NCI-H187 treated with DMSO at 0.1 percent for 48 hours (cell line): Measurements from ENCODE around the gene P3H3.
"Not testable (repeated sequence)": the region's sequence is repeated elsewhere in the genome, so short reads cannot be mapped to it uniquely, and the experiment has no call there.

Experiments used
- DNase-seq: peaks from one replicate; lab custom pipeline; 2025; lab: John Stamatoyannopoulos, UW

P3H3 gene

DNA sequence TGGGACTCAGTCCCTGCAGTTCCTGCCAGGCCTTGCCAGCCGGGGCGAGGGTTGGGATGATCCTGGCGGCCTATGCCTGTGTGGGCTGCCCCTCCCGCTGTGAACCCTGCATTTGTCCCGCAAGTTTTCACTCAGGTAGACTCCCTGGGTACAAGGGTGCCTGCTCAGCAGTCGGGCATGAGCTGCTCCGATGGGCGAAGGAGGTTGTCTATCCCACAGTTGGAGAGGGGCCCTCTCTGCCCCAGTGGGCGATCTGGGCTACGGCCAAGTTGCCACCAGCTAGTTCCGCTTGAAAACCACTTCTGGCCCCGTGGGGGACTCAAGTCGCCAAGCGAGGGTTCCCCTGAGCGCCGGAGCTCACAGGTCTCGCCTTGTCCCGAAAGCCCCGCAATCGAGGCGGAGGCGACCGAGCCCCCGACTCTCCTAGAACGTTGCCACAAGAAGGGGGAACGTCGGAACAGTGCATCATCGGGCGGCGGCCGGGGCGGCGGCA lies 38.8 kb downstream of the P3H3 start:
- DNase-seq = no peak

DNA sequence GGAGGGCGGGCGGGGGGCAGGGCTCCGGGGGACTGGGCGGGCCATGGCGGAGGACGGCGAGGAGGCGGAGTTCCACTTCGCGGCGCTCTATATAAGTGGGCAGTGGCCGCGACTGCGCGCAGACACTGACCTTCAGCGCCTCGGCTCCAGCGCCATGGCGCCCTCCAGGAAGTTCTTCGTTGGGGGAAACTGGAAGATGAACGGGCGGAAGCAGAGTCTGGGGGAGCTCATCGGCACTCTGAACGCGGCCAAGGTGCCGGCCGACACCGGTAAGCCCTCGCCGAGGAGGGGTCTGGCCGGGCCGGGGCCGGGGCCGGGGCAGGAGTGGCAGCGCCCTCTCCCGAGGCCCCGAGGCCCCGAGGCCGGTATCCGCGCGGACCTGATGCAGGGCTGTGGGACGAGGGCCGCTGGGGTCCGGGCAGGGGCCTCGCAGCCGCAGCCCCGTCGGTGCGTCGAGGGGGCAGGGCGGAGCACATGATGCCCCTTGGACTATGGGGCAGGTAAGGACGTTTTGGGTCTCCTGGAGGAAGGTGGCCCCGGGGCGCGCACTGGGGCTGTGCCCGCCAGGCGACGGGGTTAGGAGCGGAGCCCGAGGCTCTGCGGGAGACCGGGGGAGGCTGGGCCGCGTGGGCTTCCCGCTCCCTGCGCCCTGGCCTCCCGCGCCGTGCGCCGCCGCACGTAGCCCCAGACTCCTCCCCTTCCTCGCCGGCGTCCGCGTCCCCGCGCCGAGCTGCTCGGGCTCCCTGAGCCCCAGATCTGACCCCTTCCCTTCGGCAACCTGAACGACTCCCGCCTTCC lies 39.4 kb downstream of the P3H3 start, which contains the start of gene TPI1:
Gene TPI1 (plus strand): TSS at position 119 of the 798 bp plus-strand sequence. CDS start 36 bp downstream, at position 155.
- peak; percentile 12 for DNase-seq

DNA sequence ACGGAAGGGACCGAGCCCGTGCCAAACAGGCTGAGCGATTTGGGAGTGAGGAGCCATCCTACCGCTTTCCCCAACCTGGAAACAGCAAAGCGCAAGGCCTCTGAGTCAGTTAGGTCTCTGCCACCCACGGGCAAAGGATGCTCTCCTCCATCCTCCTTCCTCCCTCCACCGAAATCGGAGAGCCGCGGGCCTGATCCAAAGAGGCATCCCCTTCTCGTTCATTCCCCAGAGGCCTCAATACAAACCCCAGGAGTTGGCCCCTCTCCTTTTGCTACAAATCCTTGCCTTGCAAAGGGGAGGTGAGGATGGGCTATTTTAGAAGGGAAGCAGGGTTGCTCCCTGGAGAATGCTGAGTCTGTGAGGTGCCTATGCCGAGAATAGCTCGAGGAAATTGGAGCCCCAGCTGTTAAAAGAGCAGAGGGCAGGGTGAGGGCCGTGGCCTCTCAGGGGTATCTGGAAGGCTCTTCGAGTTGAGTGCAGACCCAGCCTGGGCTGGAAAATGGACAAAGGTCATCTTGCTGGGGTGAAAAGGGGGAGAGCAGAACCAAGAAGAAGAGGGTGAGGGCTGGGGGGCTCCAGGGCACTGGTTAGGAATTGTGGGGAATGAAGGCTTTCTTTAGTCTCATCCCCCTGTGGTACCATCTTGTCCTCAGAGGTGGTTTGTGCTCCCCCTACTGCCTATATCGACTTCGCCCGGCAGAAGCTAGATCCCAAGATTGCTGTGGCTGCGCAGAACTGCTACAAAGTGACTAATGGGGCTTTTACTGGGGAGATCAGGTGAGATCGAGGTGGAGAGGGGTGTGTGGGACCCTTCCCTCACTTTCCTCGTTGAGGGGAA lies 40.2 kb downstream of the P3H3 start:
- no peak for DNase-seq

DNA sequence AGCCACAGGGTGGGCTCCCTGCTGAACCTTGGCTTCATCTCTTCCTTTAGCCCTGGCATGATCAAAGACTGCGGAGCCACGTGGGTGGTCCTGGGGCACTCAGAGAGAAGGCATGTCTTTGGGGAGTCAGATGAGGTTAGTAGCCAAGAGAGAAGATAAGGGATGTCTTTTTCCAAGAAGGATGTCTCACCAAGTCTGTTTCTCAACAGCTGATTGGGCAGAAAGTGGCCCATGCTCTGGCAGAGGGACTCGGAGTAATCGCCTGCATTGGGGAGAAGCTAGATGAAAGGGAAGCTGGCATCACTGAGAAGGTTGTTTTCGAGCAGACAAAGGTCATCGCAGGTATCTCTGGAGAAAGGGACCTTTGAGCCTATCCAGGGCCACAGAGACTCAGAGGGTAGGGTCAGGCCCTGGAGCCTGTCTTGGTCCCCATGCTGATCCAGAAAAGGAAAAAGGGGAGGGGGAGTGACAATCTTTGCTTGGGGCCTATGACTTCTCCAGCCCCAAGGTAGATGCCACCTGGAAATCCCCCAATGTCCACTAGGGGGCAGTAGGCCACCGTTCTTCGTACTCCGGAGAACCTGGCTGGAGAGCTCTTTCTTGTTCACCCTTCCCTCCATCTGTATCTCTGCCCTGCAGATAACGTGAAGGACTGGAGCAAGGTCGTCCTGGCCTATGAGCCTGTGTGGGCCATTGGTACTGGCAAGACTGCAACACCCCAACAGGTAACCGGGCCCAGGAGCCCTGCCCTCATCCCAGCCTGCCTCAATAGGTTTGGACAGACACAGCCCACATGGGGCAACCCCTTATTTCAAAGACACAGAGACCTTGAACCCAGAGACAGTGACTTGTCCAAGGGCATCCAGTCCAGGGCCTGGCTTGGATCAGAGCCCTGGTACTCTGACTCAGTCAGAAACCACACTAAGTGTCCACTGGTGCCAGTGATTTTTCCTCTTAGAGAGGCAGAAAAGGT lies 41.1 kb downstream of the P3H3 start:
- DNase-seq = peak; percentile 53

DNA sequence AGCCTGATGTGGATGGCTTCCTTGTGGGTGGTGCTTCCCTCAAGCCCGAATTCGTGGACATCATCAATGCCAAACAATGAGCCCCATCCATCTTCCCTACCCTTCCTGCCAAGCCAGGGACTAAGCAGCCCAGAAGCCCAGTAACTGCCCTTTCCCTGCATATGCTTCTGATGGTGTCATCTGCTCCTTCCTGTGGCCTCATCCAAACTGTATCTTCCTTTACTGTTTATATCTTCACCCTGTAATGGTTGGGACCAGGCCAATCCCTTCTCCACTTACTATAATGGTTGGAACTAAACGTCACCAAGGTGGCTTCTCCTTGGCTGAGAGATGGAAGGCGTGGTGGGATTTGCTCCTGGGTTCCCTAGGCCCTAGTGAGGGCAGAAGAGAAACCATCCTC lies 42.1 kb downstream of the P3H3 start:
- DNase-seq = not testable (repeated sequence)

DNA sequence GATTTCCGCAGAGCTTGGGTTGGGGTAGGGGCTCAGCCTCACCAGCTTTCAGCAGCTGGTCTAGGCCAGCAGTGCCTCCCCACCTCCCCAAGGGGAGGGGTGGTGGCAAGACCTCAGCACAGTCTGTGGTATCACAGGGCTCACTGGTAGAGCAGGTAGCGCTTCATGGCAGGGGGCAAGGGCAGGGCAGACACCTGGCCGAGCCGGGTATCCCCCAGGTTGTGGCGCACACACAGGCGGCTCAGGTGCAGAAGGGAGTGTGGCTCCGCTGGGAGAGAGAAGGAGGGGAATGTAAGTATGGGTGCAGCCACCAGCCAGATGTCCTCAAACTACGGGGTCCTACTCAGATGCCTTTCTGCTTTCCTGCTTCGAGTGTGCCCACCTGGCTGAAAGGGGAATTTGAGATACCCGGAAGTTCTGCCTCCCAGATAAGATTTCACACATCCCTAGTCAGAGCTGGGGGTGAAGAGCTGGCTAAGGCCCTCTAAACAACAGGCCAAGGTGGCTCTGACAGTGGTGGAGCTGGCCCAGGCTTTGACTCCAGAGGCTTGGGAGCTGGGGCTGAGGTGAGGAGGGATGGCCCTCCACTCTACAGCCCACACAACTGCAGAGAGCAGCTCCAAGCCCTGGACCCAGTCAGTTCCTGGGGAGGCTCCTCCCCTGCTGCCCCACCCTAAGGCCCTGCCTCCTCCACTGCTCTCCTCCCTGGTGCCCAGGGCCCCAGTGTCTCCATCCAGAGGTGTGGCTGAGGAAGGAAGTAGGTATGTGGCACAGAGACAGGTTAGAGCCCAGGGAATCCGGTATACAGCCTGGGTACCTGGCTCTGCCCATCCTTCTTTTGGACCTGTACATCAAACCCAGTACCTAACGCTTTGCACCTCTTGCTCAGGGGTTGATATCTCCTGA lies 43.1 kb downstream of the P3H3 start:
- DNase-seq = no peak

DNA sequence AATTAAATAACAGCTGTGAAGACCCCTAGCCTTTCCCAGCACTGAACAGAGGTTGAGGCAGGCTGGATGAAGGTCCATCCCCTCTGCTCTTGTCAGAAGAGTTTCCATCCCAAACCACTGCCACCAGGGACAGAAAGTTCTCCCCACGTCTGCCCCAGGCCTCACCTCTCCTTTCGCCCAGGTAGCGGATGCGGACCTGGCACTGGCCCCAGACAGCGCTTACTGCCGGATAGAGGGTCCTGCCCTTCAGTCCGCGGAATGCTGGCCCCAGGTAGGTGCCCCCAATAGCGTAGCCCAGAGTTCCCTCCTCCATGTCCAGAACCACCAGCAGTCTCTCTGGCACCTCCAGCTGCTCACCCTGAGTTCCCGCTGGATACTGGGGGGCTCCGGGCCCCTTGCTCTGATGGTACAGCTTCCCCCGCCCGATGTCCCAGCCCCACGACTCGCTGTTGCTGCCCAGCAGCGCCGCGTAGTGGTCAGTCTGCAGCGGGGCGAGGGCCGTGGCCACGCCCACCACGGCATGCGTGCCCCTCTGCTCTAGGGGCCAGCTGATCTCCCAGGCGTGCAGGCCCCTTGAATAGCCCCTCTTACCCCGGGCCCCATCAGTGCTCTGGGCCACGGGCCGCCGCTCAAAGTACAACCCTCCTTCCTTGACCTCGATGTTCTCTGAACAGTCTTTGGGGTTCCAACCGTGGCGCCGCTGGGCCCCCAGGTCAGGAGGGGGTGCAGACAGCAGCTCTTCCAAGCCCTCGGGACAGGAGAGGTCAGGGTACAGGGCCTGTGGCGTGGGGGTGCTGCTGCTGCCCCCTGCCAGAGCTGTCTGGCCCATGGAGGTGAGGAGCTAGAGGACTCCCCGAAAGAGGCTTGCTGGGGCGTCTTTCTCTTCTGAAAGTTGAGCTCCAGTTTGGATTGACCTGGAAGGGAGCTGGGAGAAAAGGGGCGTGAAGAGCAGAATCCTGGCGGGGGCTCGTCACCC lies 44.2 kb downstream of the P3H3 start:
- no peak for DNase-seq

DNA sequence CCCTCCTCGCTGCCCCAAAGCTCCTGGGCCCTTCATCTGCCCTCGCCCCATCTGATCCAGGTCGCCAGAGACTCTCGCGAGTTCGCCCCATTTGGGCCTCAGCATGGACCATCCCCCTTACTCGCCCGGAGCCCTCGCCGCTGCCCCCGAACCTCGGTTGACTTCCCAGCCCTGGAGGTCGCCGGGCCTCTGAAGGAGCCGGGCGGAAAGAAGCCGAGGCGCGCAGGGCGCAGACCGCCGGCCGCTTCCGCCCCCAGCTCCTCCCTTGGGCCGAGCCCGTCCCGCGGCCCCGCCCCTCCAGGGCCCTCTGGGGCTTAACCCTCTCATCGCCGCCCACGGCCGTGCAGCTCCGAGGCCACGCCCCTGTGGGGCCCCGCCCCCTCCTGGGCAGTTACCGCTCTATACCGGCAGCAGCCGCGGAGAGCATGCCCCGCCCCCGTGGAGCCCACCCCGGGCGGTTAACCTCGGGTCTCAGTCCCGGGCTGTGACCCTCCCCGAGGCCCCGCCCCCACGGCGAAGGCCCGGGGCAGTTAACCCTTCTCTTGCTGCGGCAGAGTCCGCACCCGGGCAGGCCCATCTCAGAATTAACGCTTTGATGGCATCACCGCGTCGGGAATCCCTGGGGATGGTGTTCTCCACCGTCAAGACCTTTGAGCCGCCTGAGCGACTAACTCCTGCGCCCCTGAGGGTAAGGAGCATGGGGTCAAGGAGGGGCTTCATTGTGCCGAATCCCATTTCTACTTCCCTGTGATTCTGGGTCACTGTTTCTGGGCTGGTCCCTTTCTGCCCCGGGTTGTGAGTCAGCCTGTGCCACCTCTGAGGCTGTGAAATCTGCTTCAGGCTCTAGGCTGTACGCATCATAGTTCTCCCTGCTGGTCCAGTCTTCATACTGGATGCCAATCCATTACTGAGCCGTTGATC lies 45.1 kb downstream of the P3H3 start, which contains the start of gene SPSB2:
Gene SPSB2 (minus strand): TSS at position 210 of the 921 bp plus-strand sequence. CDS start 402 bp downstream, outside the sequence.
- peak; percentile 46 for DNase-seq

DNA sequence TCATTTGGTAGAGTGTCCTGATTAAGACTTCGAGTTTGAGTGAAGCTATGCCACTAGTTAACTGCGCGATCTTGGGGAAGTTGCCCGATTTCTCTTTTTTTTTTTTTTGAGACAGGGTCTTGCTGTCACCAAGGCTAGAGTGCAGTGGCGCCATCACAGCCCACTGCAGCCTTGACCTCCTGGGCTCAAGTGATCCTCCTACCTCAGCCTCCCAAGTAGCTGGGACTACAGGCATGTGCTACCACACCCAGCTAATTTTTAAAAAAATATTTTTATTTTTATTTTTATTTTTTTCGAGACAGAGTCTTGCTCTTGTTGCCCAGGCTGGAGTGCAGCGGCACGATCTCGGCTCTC lies 45.8 kb downstream of the P3H3 start:
- DNase-seq = not testable (repeated sequence)

DNA sequence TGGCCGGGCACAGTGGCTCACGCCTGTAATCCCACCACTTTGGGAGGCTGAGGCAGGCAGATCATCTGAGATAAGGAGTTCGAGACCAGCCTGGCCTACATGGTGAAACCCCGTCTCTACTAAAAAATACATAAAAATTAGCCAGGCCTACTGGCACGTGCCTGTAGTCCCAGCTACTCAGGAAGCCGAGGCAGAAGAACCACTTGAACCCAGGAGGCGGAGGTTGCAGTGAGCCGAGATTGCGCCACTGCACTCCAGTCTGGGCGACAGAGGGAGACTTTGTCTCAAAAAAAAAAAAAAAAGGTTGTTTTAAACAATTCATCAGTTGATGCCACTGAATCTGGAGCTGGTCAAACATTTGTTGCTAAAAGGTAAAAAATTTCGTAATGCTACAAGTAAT lies 51.6 kb downstream of the P3H3 start:
- DNase-seq = not testable (repeated sequence)

DNA sequence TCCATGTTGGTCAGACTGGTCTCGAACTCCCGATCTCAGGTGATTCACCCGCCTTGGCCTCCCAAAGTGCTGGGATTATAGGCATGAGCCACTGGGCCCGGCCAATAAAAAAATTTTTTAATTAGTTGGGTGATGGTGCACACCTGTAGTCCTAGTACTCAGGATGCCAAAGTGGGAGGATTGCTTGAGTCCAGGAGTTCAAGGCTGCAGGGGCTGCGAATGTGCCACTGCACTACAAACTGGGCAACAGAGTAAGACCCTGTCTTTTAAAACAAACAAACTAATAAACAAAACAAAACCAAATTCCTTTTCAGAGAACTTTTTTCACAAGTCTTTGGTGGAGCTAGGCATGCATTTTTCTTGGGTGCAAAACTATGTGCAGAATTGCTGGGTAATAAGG lies 55.0 kb downstream of the P3H3 start:
- no peak for DNase-seq

DNA sequence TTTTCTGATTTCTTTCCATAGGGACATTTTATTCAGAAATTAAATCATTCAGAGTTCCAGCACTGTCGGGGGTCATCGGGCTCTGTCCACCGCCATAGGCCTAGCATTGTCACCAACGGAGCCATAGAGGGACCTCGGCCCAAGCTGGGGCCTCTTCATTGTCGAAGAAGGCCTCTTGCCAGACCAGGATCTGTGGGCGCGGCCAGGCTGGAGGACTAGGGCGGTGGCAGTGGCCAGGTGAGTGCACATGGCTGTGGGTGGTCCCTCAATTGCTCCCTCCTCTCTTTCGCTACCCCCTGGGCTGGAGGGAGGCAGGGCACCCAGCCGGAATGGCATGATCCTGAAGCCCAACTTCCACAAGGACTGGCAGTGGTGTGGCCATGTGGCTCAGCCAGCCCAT lies 55.5 kb downstream of the P3H3 start:
- DNase-seq = no peak

DNA sequence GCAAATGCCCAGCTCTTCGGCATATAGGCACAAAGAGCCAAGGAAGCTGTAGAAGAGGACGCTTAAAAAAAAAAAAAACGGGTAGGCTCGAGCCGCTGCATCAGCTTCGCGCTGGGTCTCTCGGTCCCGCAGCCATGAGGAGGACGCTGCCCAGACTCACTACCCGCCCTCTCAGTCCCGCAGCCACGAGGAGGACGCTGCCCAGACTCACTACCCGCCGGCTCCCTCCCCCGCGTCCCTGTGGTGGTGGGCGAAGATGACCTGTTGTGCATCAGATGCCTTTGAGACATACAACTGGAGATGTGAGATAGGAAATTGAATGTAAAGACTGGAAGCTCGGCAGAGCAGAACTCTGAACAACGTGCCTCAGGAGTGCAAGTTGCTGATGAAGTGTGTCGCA lies 56.3 kb downstream of the P3H3 start:
- no peak for DNase-seq

DNA sequence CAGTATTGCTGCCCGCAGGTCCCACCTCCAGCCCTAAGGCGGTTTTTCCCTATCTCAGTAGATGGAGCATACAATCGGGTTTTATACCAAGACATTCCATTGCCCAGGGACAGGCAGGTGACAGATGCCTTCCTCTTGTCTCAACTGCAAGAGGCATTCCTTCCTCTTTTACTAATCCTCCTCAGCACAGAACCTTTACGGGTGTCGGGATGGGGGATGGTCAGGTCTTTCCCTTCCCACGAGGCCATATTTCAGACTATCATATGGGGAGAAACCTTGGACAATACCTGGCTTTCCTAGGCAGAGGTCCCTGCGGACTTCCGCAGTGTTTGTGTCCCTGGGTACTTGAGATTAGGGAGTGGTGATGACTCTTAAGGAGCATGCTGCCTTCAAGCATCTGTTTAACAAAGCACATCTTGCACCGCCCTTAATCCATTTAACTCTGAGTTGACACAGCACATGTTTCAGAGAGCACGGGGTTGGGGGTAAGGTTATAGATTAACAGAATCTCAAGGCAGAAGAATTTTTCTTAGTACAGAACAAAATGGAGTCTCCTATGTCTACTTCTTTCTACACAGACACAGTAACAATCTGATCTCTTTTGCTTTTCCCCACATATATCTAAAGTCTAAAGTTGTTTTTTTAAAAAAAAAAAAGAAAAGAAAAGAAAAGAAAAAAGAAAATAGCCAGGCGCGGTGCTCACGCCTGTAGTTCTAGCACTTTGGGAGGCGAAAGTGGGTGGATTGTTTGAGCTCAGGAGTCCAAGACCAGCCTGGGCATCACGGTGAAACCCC lies 58.2 kb downstream of the P3H3 start:
- not testable (repeated sequence) for DNase-seq

DNA sequence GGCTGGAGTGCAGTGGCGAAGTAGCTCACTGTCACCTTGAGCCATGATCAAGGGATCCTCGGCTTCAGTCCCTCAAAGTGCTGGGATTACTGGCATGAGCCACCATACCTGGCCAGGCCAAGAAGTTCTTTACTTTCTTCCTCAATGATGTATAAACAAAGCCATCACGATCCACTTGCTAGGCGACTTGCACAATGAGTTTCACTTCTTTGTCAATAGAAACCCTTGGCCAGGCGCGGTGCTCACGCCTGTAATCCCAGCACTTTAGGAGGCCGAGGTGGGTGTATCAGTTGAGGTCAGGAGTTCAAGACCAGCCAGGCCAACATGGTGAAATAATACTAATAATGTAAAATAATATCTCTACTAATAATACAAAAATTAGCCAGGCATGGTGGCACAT lies 59.3 kb downstream of the P3H3 start:
- no peak for DNase-seq

DNA sequence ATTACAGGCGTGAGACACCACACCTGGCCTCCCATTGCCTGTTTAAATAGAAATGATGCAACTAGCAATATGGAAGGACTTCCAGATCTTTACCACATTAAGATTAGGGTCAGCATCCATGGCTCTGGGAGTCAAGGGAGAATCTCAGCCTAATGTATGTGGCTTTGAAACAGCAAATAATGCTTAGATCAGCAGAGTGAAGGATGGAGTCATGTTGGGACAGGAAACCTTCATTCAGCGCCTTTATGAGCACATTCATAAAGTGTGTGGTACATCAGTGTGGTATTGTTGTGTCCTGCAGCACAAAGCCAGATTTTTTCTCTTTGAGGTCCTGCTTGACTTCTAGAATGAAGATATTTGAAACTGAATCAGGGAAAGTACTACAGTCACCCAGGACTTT lies 60.2 kb downstream of the P3H3 start:
- no peak for DNase-seq

DNA sequence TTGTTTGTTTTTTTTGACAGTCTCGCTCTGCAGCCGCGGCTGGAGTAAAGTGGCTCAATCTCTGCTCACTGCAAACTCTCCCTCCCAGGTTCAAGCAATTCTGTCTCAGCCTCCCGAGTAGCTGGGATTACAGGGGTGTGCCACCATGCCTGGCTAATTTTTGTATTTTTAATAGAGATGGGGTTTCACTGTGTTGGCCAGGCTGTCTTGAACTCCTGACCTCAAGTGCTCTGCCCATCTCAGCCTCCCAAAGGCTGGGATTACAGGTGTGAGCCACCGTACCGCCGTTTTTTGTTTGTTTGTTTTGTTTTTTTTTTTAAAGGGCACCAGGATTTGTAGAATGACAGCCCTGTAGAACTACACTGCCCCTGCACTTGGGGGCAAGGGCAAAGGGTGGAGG lies 60.6 kb downstream of the P3H3 start:
- DNase-seq = not testable (repeated sequence)
